GM21529 (cell line): ENCODE results near the gene CDC42EP1.
"Not testable (repeated sequence)": the region's sequence is repeated elsewhere in the genome, so short reads cannot be mapped to it uniquely, and the experiment has no call there.

ENCODE experiments used
- ATAC-seq: cut with Tn5 transposase; IDR thresholded peaks from one replicate; pipeline ENCODE4 v1.9.1; 2021; ENCODE audit not compliant: unreplicated experiment

Gene CDC42EP1

GRCh38 chr22:37610153-37610475 lies 49.8 kb downstream of the CDC42EP1 start:
- not testable (repeated sequence) for ATAC-seq

- ATAC-seq, result no peak
These were observed 50.3 kb downstream of the CDC42EP1 start for GRCh38 chr22:37610480-37611129.

DNA sequence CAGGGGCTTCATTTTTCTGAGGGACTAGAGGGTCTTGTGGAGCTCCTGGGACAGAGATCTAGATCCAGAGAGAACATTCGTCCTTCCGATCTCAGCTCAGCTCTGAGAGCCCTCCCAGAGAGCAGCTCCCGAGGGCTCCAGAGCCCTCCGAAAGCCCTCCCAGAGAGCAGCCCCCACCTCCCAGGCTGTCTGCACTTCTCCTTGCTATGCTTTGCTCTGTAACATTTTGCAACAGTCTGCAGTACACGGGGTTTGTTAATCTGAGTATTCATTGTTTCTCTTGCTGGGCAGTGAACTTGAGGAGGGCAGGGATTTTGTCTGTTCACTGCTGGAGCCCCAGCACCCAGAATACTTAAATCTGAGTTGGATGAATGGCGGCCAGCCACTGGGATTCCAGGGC lies 50.9 kb downstream of the CDC42EP1 start:
- no peak for ATAC-seq

DNA sequence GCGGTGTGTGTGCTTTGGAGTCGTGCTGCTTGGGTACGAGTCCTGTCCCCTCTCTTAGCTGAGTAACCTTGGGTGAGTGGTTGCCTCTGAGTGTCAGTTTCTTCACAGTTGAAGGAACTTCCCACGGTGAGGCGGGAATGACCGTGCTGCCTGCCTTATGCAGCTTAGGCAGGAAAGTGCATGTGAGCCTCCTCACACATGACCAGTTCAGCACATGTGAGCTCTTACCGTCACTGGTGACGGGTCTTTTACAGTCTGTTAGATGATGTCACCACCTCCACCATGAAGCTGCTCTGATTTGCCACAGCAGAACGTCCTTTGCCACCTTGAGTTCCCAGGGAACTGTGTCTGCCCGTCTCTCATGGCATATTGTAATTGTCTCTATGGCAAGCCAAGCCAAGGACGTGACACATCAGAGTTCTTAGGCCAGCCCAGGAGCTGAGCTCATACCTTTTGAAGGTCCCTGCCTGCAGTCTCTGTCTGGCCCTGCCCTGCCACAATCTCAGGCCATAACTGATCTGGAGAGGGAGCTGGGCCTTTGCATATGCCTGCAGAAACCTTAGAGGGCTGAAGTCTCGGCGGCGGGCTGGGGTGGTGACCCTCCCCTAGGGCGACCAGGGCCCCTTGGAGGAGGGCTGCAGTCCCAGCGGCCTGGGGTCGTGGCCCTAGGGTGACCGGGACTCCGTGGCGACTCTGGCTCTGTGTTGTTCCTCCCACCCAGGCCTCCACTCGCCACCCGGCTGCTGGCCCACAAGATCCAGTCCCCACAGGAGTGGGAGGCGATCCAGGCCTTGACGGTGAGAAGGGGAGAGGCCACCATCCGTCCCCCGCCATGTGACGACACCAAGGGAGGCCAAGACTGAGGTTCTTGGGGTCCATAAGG lies 56.2 kb downstream of the CDC42EP1 start:
- no peak for ATAC-seq

DNA sequence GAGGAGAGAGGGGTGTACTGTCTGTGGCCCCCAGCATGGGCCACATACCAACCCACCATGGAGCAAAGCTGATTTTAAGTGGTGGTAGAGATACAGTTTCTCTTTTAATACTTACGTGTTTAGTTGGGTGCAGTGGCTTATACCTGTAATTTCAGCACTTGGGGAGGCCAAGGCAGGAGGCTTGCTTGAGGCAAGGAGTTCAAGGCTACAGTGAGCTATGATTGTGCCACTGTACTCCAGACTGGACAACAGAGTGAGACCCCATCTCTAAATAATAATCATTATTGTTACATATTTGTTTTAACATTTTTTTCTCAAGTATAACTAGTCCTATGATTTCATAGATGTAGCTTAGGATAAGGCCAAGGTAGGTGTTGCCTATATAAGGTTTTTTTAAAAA lies 57.2 kb downstream of the CDC42EP1 start:
- ATAC-seq, result no peak

- no peak for ATAC-seq
These were observed 57.9 kb downstream of the CDC42EP1 start for GRCh38 chr22:37618072-37618656.

DNA sequence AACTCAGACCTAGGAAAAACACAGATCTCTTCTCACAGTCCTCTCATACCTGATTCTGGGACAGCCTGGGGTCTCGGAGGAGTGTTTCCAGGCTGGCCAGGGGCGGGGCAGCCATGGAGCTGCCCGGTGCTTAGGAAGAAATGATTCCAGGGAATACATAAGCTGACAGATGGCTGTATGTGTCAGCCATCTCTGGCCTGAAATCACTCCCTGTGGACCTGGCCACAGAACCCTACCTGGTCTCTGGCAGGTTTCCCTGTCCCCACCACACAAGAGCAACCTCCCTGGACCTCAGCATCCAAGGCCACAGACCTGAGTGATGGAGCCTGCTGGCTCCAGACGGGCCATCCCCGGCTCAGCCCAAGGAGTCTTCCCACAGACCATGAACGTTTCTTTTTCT lies 58.4 kb downstream of the CDC42EP1 start:
- ATAC-seq, result no peak
